ENCODE measurements around the gene TFEB.

GRCh38 chr6:41652866-41653652 lies 82.3 kb downstream of the TFEB start:
- TF ChIP-seq CTCF (conservative IDR thresholded peaks at IDR 0.05; ENCODE audit: low read depth, low read length), result no peak
- no peak for TF ChIP-seq EZH2 (IDR thresholded peaks at IDR 0.05; ENCODE audit: borderline replicate concordance, low read depth, low read length, poor library complexity, severe bottlenecking)
